ENCODE data around the gene NLK.

DNA sequence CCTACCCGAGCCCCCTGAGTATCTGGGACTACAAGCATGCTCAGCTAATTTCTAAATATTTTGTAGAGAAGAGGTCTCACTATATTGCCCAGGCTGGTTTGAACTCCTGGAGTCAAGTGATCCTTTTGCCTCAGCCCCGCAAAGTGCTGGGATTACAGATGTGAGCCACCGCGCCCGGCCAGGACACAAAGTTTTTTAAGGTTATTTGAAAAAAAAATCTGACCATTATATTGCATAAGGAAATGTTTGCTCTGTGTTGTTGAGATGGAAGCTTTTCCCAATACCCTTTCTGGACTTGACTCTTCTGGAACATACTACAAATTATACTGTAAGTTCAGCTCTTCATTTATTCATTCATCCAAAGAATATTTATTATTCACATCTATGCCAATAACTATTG is 143.2 kb downstream of the NLK start:
- TF ChIP-seq, protein P1, sequence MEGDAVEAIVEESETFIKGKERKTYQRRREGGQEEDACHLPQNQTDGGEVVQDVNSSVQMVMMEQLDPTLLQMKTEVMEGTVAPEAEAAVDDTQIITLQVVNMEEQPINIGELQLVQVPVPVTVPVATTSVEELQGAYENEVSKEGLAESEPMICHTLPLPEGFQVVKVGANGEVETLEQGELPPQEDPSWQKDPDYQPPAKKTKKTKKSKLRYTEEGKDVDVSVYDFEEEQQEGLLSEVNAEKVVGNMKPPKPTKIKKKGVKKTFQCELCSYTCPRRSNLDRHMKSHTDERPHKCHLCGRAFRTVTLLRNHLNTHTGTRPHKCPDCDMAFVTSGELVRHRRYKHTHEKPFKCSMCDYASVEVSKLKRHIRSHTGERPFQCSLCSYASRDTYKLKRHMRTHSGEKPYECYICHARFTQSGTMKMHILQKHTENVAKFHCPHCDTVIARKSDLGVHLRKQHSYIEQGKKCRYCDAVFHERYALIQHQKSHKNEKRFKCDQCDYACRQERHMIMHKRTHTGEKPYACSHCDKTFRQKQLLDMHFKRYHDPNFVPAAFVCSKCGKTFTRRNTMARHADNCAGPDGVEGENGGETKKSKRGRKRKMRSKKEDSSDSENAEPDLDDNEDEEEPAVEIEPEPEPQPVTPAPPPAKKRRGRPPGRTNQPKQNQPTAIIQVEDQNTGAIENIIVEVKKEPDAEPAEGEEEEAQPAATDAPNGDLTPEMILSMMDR (IDR thresholded peaks at IDR 0.05): no peak
- TF ChIP-seq POLR2A (IDR thresholded peaks at IDR 0.05): no peak
